Measurements from ENCODE around the gene CFD. TPM values are rescaled to one million over a fixed set of nuclear protein-coding genes. Genes with fewer than 3 reads are reported as not detected.
A peak's percentile ranks its signal among the peaks of the same experiment; 100 is the strongest.

The CFD gene
- total RNA-seq, 1 donor from 2014 or later = not detected

DNA sequence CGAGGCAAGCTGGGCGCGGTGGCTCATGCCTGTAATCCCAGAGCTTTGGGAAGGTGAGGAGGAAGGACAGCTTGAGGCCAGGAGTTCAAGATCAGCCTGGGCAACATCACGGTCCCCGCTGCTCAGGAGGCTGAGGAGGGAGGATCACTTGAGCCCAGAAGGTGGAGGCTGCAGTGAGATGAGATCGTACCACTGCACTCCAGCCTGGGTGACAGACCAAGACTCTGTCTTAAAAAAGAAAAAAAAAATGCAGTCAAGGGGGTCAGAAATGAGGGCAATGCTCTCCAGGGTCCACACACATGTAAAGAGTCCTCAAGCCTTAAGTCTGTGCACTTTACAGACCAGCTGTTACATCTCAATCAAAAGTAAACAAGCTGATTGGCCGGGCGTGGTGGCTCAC lies 45.1 kb downstream of the CFD start:
- H3K9me3 Mint-ChIP-seq = no peaks in the 10 kb centered on the region
- TF ChIP-seq CTCF (IDR thresholded peaks at IDR 0.05) = no peak
- TF ChIP-seq EZH2 (IDR thresholded peaks at IDR 0.05) = no peak
- no peak for TF ChIP-seq EZH2phosphoT487 (IDR thresholded peaks at IDR 0.05)
- H3K4me3 ChIP-seq = no peak overlapping the region
- H3K27ac Mint-ChIP-seq = no peak overlapping the region
- H3K4me3 Mint-ChIP-seq = no peak overlapping the region
- no peaks in the 10 kb centered on the region for H3K36me3 ChIP-seq
- no peak overlapping the region for H2AFZ ChIP-seq (replicated peaks)
- H3K36me3 Mint-ChIP-seq = no peaks in the 10 kb centered on the region
- H3K9me3 ChIP-seq (ENCODE audit: low read depth) = no peaks in the 10 kb centered on the region
- peaks cover 58% of the 10 kb centered on the region for H3K79me2 ChIP-seq (ENCODE audit: low read depth)
- H4K20me1 ChIP-seq (ENCODE audit: low read depth) = peaks cover 86% of the 10 kb centered on the region
- H3K4me1 ChIP-seq = peaks cover 10% of the 10 kb centered on the region
- peaks cover 2% of the 10 kb centered on the region for H3K27me3 Mint-ChIP-seq (ENCODE audit: insufficient read depth, low read depth)
- peaks cover 24% of the 10 kb centered on the region for H3F3A ChIP-seq (ENCODE audit: low read depth)
- DNase-seq (ENCODE audit: low spot score) = no peak
- no peaks in the 10 kb centered on the region for H3K27me3 ChIP-seq
- H3K4me2 ChIP-seq = no peak overlapping the region
- peaks cover 12% of the 10 kb centered on the region for H3K4me1 Mint-ChIP-seq
- no peak overlapping the region for H3K27ac ChIP-seq
- no peak overlapping the region for H3K9ac ChIP-seq

DNA sequence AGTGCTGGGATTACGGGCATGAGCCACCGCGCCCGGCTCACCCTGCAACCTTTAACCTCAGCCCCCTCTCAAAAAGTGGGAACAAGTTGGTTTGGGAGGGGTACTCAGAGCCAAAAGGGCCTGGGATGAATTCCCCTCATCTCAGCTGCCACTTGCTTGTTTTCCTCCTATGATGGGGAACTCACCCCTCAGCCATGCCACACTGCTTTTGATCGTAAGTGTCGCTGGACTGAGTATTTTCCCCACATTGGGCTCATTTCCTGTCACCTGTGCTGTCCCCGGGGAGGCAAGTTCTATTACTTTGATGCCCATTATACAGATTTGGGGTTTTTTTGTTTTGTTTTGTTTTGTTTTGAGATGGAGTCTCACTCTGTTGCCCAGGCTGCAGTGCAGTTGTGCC lies 47.0 kb downstream of the CFD start:
- no peaks in the 10 kb centered on the region for H3K36me3 Mint-ChIP-seq
- peaks cover 12% of the 10 kb centered on the region for H3K4me1 Mint-ChIP-seq
- Histone ChIP-seq H3K79me2 (ENCODE audit: low read depth) (peaks cover 76% of the 10 kb centered on the region), H3K36me3 (no peaks in the 10 kb centered on the region), H3K4me1 (peaks cover 10% of the 10 kb centered on the region), H3K9me3 (ENCODE audit: low read depth) (no peaks in the 10 kb centered on the region), H3K27ac (no peak overlapping the region), H3K27me3 (no peaks in the 10 kb centered on the region), H3K4me3 (no peak overlapping the region), H3K4me2 (no peak overlapping the region), H2AFZ (replicated peaks) (no peak overlapping the region), H4K20me1 (ENCODE audit: low read depth) (peaks cover 90% of the 10 kb centered on the region), H3F3A (ENCODE audit: low read depth) (peaks cover 33% of the 10 kb centered on the region), H3K9ac (no peak overlapping the region)
- H3K27me3 Mint-ChIP-seq (ENCODE audit: insufficient read depth, low read depth) = peaks cover 7% of the 10 kb centered on the region
- H3K4me3 Mint-ChIP-seq = no peak overlapping the region
- no peak for DNase-seq (ENCODE audit: low spot score)
- H3K27ac Mint-ChIP-seq = no peak overlapping the region
- TF ChIP-seq CTCF (IDR thresholded peaks at IDR 0.05) = no peak
- no peak for TF ChIP-seq EZH2 (IDR thresholded peaks at IDR 0.05)
- no peak for TF ChIP-seq EZH2phosphoT487 (IDR thresholded peaks at IDR 0.05)
- no peaks in the 10 kb centered on the region for H3K9me3 Mint-ChIP-seq

- H3K9me3 ChIP-seq (ENCODE audit: low read depth) = no peaks in the 10 kb centered on the region
- no peaks in the 10 kb centered on the region for H3K27me3 ChIP-seq
- peaks cover 85% of the 10 kb centered on the region for H4K20me1 ChIP-seq (ENCODE audit: low read depth)
- peaks cover 36% of the 10 kb centered on the region for H3F3A ChIP-seq (ENCODE audit: low read depth)
- H3K4me1 ChIP-seq = peaks cover 10% of the 10 kb centered on the region
- no peak for DNase-seq (ENCODE audit: low spot score)
- no peak overlapping the region for H3K27ac ChIP-seq
- Mint-ChIP-seq H3K27me3 (ENCODE audit: insufficient read depth, low read depth) (peaks cover 7% of the 10 kb centered on the region), H3K4me1 (peaks cover 12% of the 10 kb centered on the region), H3K9me3 (no peaks in the 10 kb centered on the region), H3K27ac (no peak overlapping the region), H3K4me3 (peak overlapping the region; percentile 41), H3K36me3 (no peaks in the 10 kb centered on the region)
- no peak overlapping the region for H3K4me3 ChIP-seq
- TF ChIP-seq CTCF (IDR thresholded peaks at IDR 0.05) = no peak
- TF ChIP-seq EZH2phosphoT487 (IDR thresholded peaks at IDR 0.05) = no peak
- TF ChIP-seq EZH2 (IDR thresholded peaks at IDR 0.05) = no peak
- peaks cover 75% of the 10 kb centered on the region for H3K79me2 ChIP-seq (ENCODE audit: low read depth)
- no peak overlapping the region for H3K9ac ChIP-seq
- H3K36me3 ChIP-seq = no peaks in the 10 kb centered on the region
- no peak overlapping the region for H3K4me2 ChIP-seq
- no peak overlapping the region for H2AFZ ChIP-seq (replicated peaks)
These were observed 47.9 kb downstream of the CFD start for GRCh38 chr19:907183-907853.
